B cell (primary cell): Measurements from ENCODE around the gene DR1. TPM values are rescaled to one million over a fixed set of nuclear protein-coding genes. Genes with fewer than 3 reads are reported as not detected.

ENCODE experiments used
- ATAC-seq: fragments of 200-7000 bp; cut with Tn5 transposase; one replicate; pipeline ENCODE4 v1.10.0; 2021; ENCODE audit warnings: low read depth, mild to moderate bottlenecking, moderate number of reproducible peaks, moderate library complexity
- CTCF ChIA-PET: fragments of 350-600 bp; sonication (Branson Sonifier 250); formaldehyde crosslinking; loops from one replicate; lab custom pipeline; 2021; ENCODE audit warnings: antibody characterized with exemption, inconsistent platforms; lab: Charles Lee
- POLR2A ChIA-PET: fragments of 350-600 bp; sonication (Branson Sonifier 250); formaldehyde crosslinking; loops from one replicate; lab custom pipeline; 2021; ENCODE audit warnings: antibody characterized with exemption; lab: Charles Lee
- DNase-seq: peaks from one replicate; pipeline ENCODE4 v3.0.0; 2013
- H2AFZ ChIP-seq: 2 replicates; pipeline ENCODE4 v1.6.1; 2012; ENCODE audit warnings: mild to moderate bottlenecking, low read depth, low read length; ENCODE audit not compliant: insufficient read depth, poor library complexity, severe bottlenecking
- H3K27ac ChIP-seq, 2 donors: 1 replicate in 1 of 2; 2 replicates in 1 of 2; pipeline ENCODE4 v1.5.1; 2012 to 2013; ENCODE audit warnings: low read length in 2 of 2, mild to moderate bottlenecking in 2 of 2, moderate library complexity in 1 of 2
- H3K27me3 ChIP-seq, 4 experiments: fragments of 200-600 bp in 1 of 4; sonication (generic) in 1 of 4; replicated peaks in 1 of 4; 1 replicate in 2 of 4; 2 replicates in 2 of 4; pipeline versions ENCODE4 v1.6.1 to v1.7.0; 2013 to 2016; ENCODE audit warnings: low read length in 3 of 4, mild to moderate bottlenecking in 2 of 4, mixed read lengths in 1 of 4, moderate library complexity in 1 of 4; ENCODE audit not compliant: insufficient read depth in 4 of 4, control insufficient read depth in 3 of 4; ENCODE audit errors: control extremely low read depth in 1 of 4
- H3K36me3 ChIP-seq, 2 experiments: replicated peaks in 1 of 2; 1 replicate in 1 of 2; 2 replicates in 1 of 2; pipeline versions ENCODE4 v1.6.1 to v1.7.1; 2013; ENCODE audit warnings: low read length in 1 of 2; ENCODE audit not compliant: insufficient read depth in 2 of 2, control insufficient read depth in 1 of 2; ENCODE audit errors: control extremely low read depth in 1 of 2, extremely low read depth in 1 of 2
- H3K4me1 ChIP-seq, 2 donors: fragments of 200-600 bp in 1 of 2; sonication (generic) in 1 of 2; 1 replicate in 1 of 2; 2 replicates in 1 of 2; pipeline versions ENCODE4 v1.5.1 to v1.6.1; 2013 to 2017; ENCODE audit warnings: low read length in 2 of 2; ENCODE audit not compliant: control insufficient read depth in 2 of 2, insufficient read depth in 2 of 2
- H3K4me2 ChIP-seq: replicated peaks from 2 replicates; pipeline ENCODE3; 2012; ENCODE audit warnings: mild to moderate bottlenecking, low read depth, low read length; ENCODE audit not compliant: poor library complexity, severe bottlenecking
- H3K4me3 ChIP-seq, 5 experiments: fragments of 200-600 bp in 1 of 5; sonication (generic) in 1 of 5; 1 replicate in 3 of 5; 2 replicates in 2 of 5; pipeline versions ENCODE4 v1.5.1 to v1.7.0; 2011 to 2016; ENCODE audit warnings: low read length in 4 of 5, mild to moderate bottlenecking in 4 of 5, low read depth in 2 of 5, control low read depth in 1 of 5, moderate library complexity in 1 of 5; ENCODE audit not compliant: insufficient read depth in 1 of 5; ENCODE audit errors: control extremely low read depth in 1 of 5, extremely low read depth in 1 of 5
- H3K79me2 ChIP-seq: fragments of 200-600 bp; sonication (generic); one replicate; pipeline ENCODE4 v1.6.0; 2016; ENCODE audit warnings: low read length; ENCODE audit not compliant: control insufficient read depth, insufficient read depth
- H3K9ac ChIP-seq: fragments of 200-600 bp; sonication (generic); 2 replicates; pipeline ENCODE4 v1.6.1; 2017; ENCODE audit warnings: mild to moderate bottlenecking, low read length, moderate library complexity
- H3K9me3 ChIP-seq, 3 donors: one replicate each; pipeline versions ENCODE4 v1.6.1 to v1.7.1; 2013; ENCODE audit warnings: low read length in 2 of 3; ENCODE audit not compliant: control insufficient read depth in 2 of 3, insufficient read depth in 1 of 3; ENCODE audit errors: control extremely low read depth in 1 of 3
- H4K20me1 ChIP-seq: 2 replicates; pipeline ENCODE4 v1.6.0; 2012; ENCODE audit warnings: mild to moderate bottlenecking, low read length; ENCODE audit not compliant: insufficient read depth, control insufficient read depth, poor library complexity, severe bottlenecking
- H3K27ac Mint-ChIP-seq: one replicate; pipeline ENCODE4 v1.8.0; 2021; ENCODE audit warnings: mixed read lengths
- H3K27me3 Mint-ChIP-seq: one replicate; pipeline ENCODE4 v1.8.0; 2021; ENCODE audit warnings: mixed read lengths
- H3K4me1 Mint-ChIP-seq: one replicate; pipeline ENCODE4 v1.8.0; 2021; ENCODE audit warnings: mixed read lengths
- H3K4me3 Mint-ChIP-seq: one replicate; pipeline ENCODE4 v1.8.0; 2021; ENCODE audit warnings: mixed read lengths
- H3K9me3 Mint-ChIP-seq: one replicate; pipeline ENCODE4 v1.8.0; 2022; ENCODE audit warnings: mixed read lengths; ENCODE audit not compliant: insufficient read depth
- CTCF ChIP-seq: fragments of 200-600 bp; IDR thresholded peaks from one replicate; pipeline ENCODE4 v1.8.0; 2022; ENCODE audit warnings: antibody characterized with exemption, mild to moderate bottlenecking
- EZH2 ChIP-seq: IDR thresholded peaks from 2 replicates; pipeline ENCODE4 v1.6.1; 2012; ENCODE audit warnings: borderline replicate concordance, low read depth, mild to moderate bottlenecking, moderate library complexity, low read length; ENCODE audit not compliant: insufficient read depth, poor library complexity, severe bottlenecking
- WGBS: methylation state at CpG from one replicate; pipeline ENCODE4 v1.1.5; 2013; ENCODE audit warnings: missing lambda C conversion rate; ENCODE audit not compliant: insufficient coverage; 5-methylcytosine and 5-hydroxymethylcytosine counted together
- intact Hi-C: fragments of 100-400 bp; cut with micrococcal nuclease; formaldehyde crosslinking; loops from one replicate; pipeline ENCODE4 v1.10.0; 2022
- polyA plus RNA-seq: library from polyadenylated mRNA; depleted of rRNA; stranded (reverse); fragments of >200 nt; gene quantifications from 2 replicates; pipeline ENCODE4 v1.2.3, GENCODE V29; 2012
- total RNA-seq, 2 donors: library from RNA; stranded (reverse); fragments of 120-200 nt in 1 of 2; gene quantifications; 1 replicate in 1 of 2; 2 replicates in 1 of 2; pipeline versions ENCODE4 v1.2.3 to v1.2.4, GENCODE V29; 2013 to 2022

DR1 gene
- total and polyA plus RNA-seq, 2 donors (not counting 1 experiment from before 2014, with no cell fraction given), result 11.4 to 69.2 TPM

GRCh38 chr1:93411000-93411399 lies 65.3 kb downstream of the DR1 start:
- no peak overlapping the region for H3K4me3 ChIP-seq
- H3K27ac ChIP-seq, result no peak overlapping the region
- peaks cover 0 to 13% (median 0%) of the 10 kb centered on the region in 3 donors for H3K9me3 ChIP-seq
- POLR2A ChIA-PET, result no interaction called here
- H2AFZ ChIP-seq, result no peak overlapping the region
- Mint-ChIP-seq H3K27me3 (no peaks in the 10 kb centered on the region), H3K9me3 (no peaks in the 10 kb centered on the region), H3K27ac (no peak overlapping the region), H3K4me3 (no peak overlapping the region), H3K4me1 (peaks cover 9% of the 10 kb centered on the region)
- no peak overlapping the region for H3K9ac ChIP-seq
- H3K36me3 ChIP-seq, result no peaks in the 10 kb centered on the region
- H3K79me2 ChIP-seq, result no peaks in the 10 kb centered on the region
- no peak for TF ChIP-seq CTCF
- no peak for TF ChIP-seq EZH2
- CTCF ChIA-PET, result no interaction called here
- H4K20me1 ChIP-seq, result no peaks in the 10 kb centered on the region
- H3K27me3 ChIP-seq, result no peaks in the 10 kb centered on the region
- no peak for DNase-seq
- no peak for ATAC-seq
- WGBS, result no CpG with 5 or more reads among the region's 2 CpGs
- no peak overlapping the region for H3K4me2 ChIP-seq
- H3K4me1 ChIP-seq, result peaks cover 4 to 9% of the 10 kb centered on the region in 2 donors
- intact Hi-C loops, result no loop called here

- Histone ChIP-seq H3K36me3 (no peaks in the 10 kb centered on the region), H3K4me3 (peak overlapping the region in 1 of 5 experiments; percentile 50), H3K9me3 (peaks cover 0 to 2% (median 0%) of the 10 kb centered on the region in 3 donors), H3K27ac (no peak overlapping the region), H3K79me2 (no peaks in the 10 kb centered on the region), H3K4me2 (peak overlapping the region; percentile 27), H3K4me1 (peaks cover 8 to 14% of the 10 kb centered on the region in 2 donors), H3K9ac (peak overlapping the region; percentile 3), H3K27me3 (no peaks in the 10 kb centered on the region), H2AFZ (peak overlapping the region; percentile 31), H4K20me1 (no peaks in the 10 kb centered on the region)
- ATAC-seq (no peak), DNase-seq (peak; percentile 11)
- Mint-ChIP-seq H3K27ac (no peak overlapping the region), H3K27me3 (peaks cover 4% of the 10 kb centered on the region), H3K4me3 (peak overlapping the region; percentile 43), H3K9me3 (no peaks in the 10 kb centered on the region), H3K4me1 (peaks cover 15% of the 10 kb centered on the region)
- ChIA-PET CTCF (no interaction called here), POLR2A (no interaction called here)
- intact Hi-C loops, result no loop called here
- TF ChIP-seq CTCF, result no peak
- TF ChIP-seq EZH2, result no peak
- WGBS, result 11% methylated on average over 1 of the region's 3 CpGs
Measured at GRCh38 chr1:93414749-93415148, 69.0 kb downstream of the DR1 start.
